HG02588 (cell line): ENCODE results near the gene MEOX1.

ENCODE experiments used
- ATAC-seq: cut with Tn5 transposase; IDR thresholded peaks from one replicate; pipeline ENCODE4 v1.9.1; 2021; ENCODE audit warnings: mild to moderate bottlenecking, moderate library complexity; ENCODE audit not compliant: unreplicated experiment

Gene MEOX1

GRCh38 chr17:43597624-43598356, 63.9 kb downstream of the MEOX1 start:
- ATAC-seq: no peak

- ATAC-seq: no peak
These were observed 66.3 kb downstream of the MEOX1 start for GRCh38 chr17:43595466-43595865.

- ATAC-seq: no peak
These were observed 69.8 kb downstream of the MEOX1 start for GRCh38 chr17:43591779-43592562.

GRCh38 chr17:43591001-43591400, 70.7 kb downstream of the MEOX1 start:
- no peak for ATAC-seq
